Upper lobe of left lung (tissue), 6 donors: Measurements from ENCODE around the gene BAG5. TPM values are rescaled to one million over a fixed set of nuclear protein-coding genes. Genes with fewer than 3 reads are reported as not detected.
A peak's percentile ranks its signal among the peaks of the same experiment; 100 is the strongest.

ENCODE experiments used
- ATAC-seq, 2 donors: fragments of 200-7000 bp; cut with Tn5 transposase; one replicate each; pipeline ENCODE4 v1.9.1; 2022; ENCODE audit warnings: mild to moderate bottlenecking in 2 of 2, moderate library complexity in 2 of 2; ENCODE audit not compliant: low FRiP score in 2 of 2
- DNase-seq, 2 donors: peaks; one replicate each; pipeline ENCODE4 v3.0.0-alpha.2; 2019 to 2020
- H3K27ac ChIP-seq, 4 donors: fragments of 200-600 bp; sonication (generic); one replicate each; pipeline ENCODE4 v1.5.1; 2016 to 2019
- H3K27me3 ChIP-seq, 4 donors: fragments of 200-600 bp; sonication (generic); one replicate each; pipeline ENCODE4 v1.5.1; 2017 to 2019
- H3K36me3 ChIP-seq, 4 donors: fragments of 200-600 bp; sonication (generic); one replicate each; pipeline ENCODE4 v1.5.1; 2016 to 2019
- H3K4me1 ChIP-seq, 4 donors: fragments of 200-600 bp; sonication (generic); one replicate each; pipeline ENCODE4 v1.5.1; 2018 to 2019
- H3K4me3 ChIP-seq, 4 donors: fragments of 200-600 bp; sonication (generic); one replicate each; pipeline ENCODE4 v1.5.1; 2017 to 2019; ENCODE audit warnings: mild to moderate bottlenecking in 2 of 4, moderate library complexity in 1 of 4
- H3K9me3 ChIP-seq, 4 donors: fragments of 200-600 bp; sonication (generic); one replicate each; pipeline ENCODE4 v1.5.1; 2018 to 2019
- CTCF ChIP-seq, 6 experiments: fragments of 450-650 bp in 4 of 6; fragments of 200-600 bp in 2 of 6; sonication (generic) in 2 of 6; IDR thresholded peaks; one replicate each; pipeline ENCODE4 v1.5.1; 2016 to 2019; ENCODE audit warnings: antibody characterized with exemption in 6 of 6
- EP300 ChIP-seq, 4 donors: sonication (generic); formaldehyde crosslinking; IDR thresholded peaks; one replicate each; pipeline ENCODE4 v1.5.1; 2017; ENCODE audit warnings: antibody characterized with exemption in 4 of 4, control low read depth in 2 of 4
- POLR2A ChIP-seq, 4 donors: fragments of 450-650 bp; IDR thresholded peaks; one replicate each; pipeline ENCODE4 v1.5.1; 2016 to 2017; ENCODE audit warnings: antibody characterized with exemption in 4 of 4, mild to moderate bottlenecking in 2 of 4
- POLR2AphosphoS5 ChIP-seq, 2 donors: sonication (generic); formaldehyde crosslinking; IDR thresholded peaks; one replicate each; pipeline ENCODE4 v1.5.1; 2017; ENCODE audit warnings: antibody characterized with exemption in 2 of 2
- WGBS, 2 donors: methylation state at CpG; one replicate each; pipeline ENCODE4 v1.1.5; 2017 to 2018; 5-methylcytosine and 5-hydroxymethylcytosine counted together
- total RNA-seq, 6 donors: library from RNA; depleted of rRNA in 4 of 6; stranded (reverse); fragments of >200 nt in 4 of 6; gene quantifications; one replicate each; pipeline versions ENCODE4 v1.1.0 to v1.2.1, GENCODE V29; 2016 to 2021
- donor health status: DM: no; HTN: no; CAD: no; lungs with moderate emphysema.
- donor health status: DM: no; HTN: yes; CAD: no; lungs with severe emphysema.

Gene BAG5
- total RNA-seq, 6 donors from 2014 or later = 12.6 to 36.9 (median 27.1) TPM

- no peak for DNase-seq
- Histone ChIP-seq H3K27ac (peak overlapping the region in 1 of 4 donors; percentile 99), H3K36me3 (peaks cover 8 to 21% (median 10%) of the 10 kb centered on the region in 4 donors), H3K4me3 (peak overlapping the region; percentile 84 to 99 (median 98)), H3K4me1 (peaks cover 33 to 57% (median 48%) of the 10 kb centered on the region in 4 donors), H3K27me3 (no peaks in the 10 kb centered on the region), H3K9me3 (no peaks in the 10 kb centered on the region)
- 60 to 61% methylated on average over 21 of the region's 21 CpGs for WGBS, 2 donors
- TF ChIP-seq CTCF (IDR thresholded peaks at IDR 0.05) = no peak
- no peak for ATAC-seq
These were observed 1.5 kb upstream of the BAG5 start for GRCh38 chr14:103563844-103564505.

GRCh38 chr14:103563226-103563620, 766 bp upstream of the BAG5 start:
- H3K4me3 ChIP-seq = peak overlapping the region; percentile 84 to 99 (median 98)
- H3K9me3 ChIP-seq = no peaks in the 10 kb centered on the region
- H3K27ac ChIP-seq = peak overlapping the region; percentile 91 to 99 (median 98)
- ATAC-seq (no peak), DNase-seq (no peak)
- H3K36me3 ChIP-seq = peaks cover 8 to 29% (median 13%) of the 10 kb centered on the region in 4 donors
- peaks cover 39 to 61% (median 49%) of the 10 kb centered on the region in 4 donors for H3K4me1 ChIP-seq
- TF ChIP-seq POLR2AphosphoS5 (IDR thresholded peaks at IDR 0.05) (no peak), POLR2A (IDR thresholded peaks at IDR 0.05) (no peak), CTCF (IDR thresholded peaks at IDR 0.05) (no peak), EP300 (IDR thresholded peaks at IDR 0.05) (no peak)
- no peaks in the 10 kb centered on the region for H3K27me3 ChIP-seq
- 1 to 2% methylated on average over 22 of the region's 22 CpGs for WGBS, 2 donors

- DNase-seq (no peak), ATAC-seq (peak; percentile 79 to 80)
- WGBS, 2 donors = 0% methylated on average over 3 to 10 of the region's 25 CpGs
- H3K9me3 ChIP-seq = no peaks in the 10 kb centered on the region
- peaks cover 8 to 37% (median 16%) of the 10 kb centered on the region in 4 donors for H3K36me3 ChIP-seq
- H3K4me3 ChIP-seq = peak overlapping the region; percentile 84 to 99 (median 98)
- peak overlapping the region; percentile 91 to 99 (median 98) for H3K27ac ChIP-seq
- H3K27me3 ChIP-seq = no peaks in the 10 kb centered on the region
- peaks cover 48 to 67% (median 57%) of the 10 kb centered on the region in 4 donors for H3K4me1 ChIP-seq
- TF ChIP-seq EP300 (IDR thresholded peaks at IDR 0.05) (no peak), POLR2AphosphoS5 (IDR thresholded peaks at IDR 0.05) (no peak)
These were observed 353 bp downstream of the BAG5 start for GRCh38 chr14:103562179-103562428.

GRCh38 chr14:103561381-103562178, 877 bp downstream of the BAG5 start:
- DNase-seq = no peak
- Histone ChIP-seq H3K9me3 (no peaks in the 10 kb centered on the region), H3K4me3 (peak overlapping the region; percentile 84 to 99 (median 98)), H3K27me3 (no peaks in the 10 kb centered on the region), H3K4me1 (peaks cover 53 to 72% (median 58%) of the 10 kb centered on the region in 4 donors), H3K27ac (peak overlapping the region; percentile 91 to 99 (median 98)), H3K36me3 (peaks cover 8 to 34% (median 16%) of the 10 kb centered on the region in 4 donors)
- peak; percentile 52 to 71 for ATAC-seq
- WGBS, 2 donors = 7 to 11% methylated on average over 29 to 35 of the region's 36 CpGs
- TF ChIP-seq CTCF (IDR thresholded peaks at IDR 0.05) (peak in 1 of 6 experiments; percentile 32), EP300 (IDR thresholded peaks at IDR 0.05) (no peak), POLR2AphosphoS5 (IDR thresholded peaks at IDR 0.05) (no peak), POLR2A (IDR thresholded peaks at IDR 0.05) (no peak)

- H3K4me3 ChIP-seq = peak overlapping the region in 1 of 4 donors; percentile 84
- 64 to 69% methylated on average over 8 of the region's 8 CpGs for WGBS, 2 donors
These were observed 1.8 kb downstream of the BAG5 start for GRCh38 chr14:103560691-103561090.

More at GRCh38 chr14:103560691-103561090, 1.8 kb downstream of the BAG5 start:
- ATAC-seq = no peak
- no peak for DNase-seq
- Histone ChIP-seq H3K27me3 (no peaks in the 10 kb centered on the region), H3K36me3 (peaks cover 8 to 32% (median 16%) of the 10 kb centered on the region in 4 donors), H3K27ac (peak overlapping the region in 2 of 4 donors; percentile 98 to 99), H3K9me3 (no peaks in the 10 kb centered on the region), H3K4me1 (peaks cover 53 to 69% (median 58%) of the 10 kb centered on the region in 4 donors)
- TF ChIP-seq CTCF (IDR thresholded peaks at IDR 0.05) = no peak
- TF ChIP-seq POLR2AphosphoS5 (IDR thresholded peaks at IDR 0.05) = no peak
- TF ChIP-seq EP300 (IDR thresholded peaks at IDR 0.05) = no peak
- TF ChIP-seq POLR2A (IDR thresholded peaks at IDR 0.05) = no peak
